Thymus (tissue), 14 donors: ENCODE measurements around the gene CCND2. TPM values are rescaled to one million over a fixed set of nuclear protein-coding genes. Genes with fewer than 3 reads are reported as not detected.

Source experiments
- DNase-seq, 9 donors: peaks; one replicate each; pipeline ENCODE4 v3.0.0-alpha.2; 2013; ENCODE audit warnings: low spot score in 9 of 9, low read depth in 6 of 9, missing footprints in 1 of 9
- H3K27ac ChIP-seq, 2 donors: one replicate each; pipeline ENCODE4 v1.5.1; 2013; ENCODE audit warnings: control low read depth in 1 of 2, low read depth in 1 of 2, low read length in 1 of 2, mild to moderate bottlenecking in 1 of 2, moderate library complexity in 1 of 2
- H3K27me3 ChIP-seq, 2 donors: one replicate each; pipeline ENCODE4 v1.5.1; 2013; ENCODE audit warnings: low read length in 1 of 2; ENCODE audit not compliant: control insufficient read depth in 2 of 2, insufficient read depth in 1 of 2
- H3K36me3 ChIP-seq, 2 donors: one replicate each; pipeline ENCODE4 v1.5.1; 2013; ENCODE audit warnings: low read length in 1 of 2, mild to moderate bottlenecking in 1 of 2, moderate library complexity in 1 of 2; ENCODE audit not compliant: control insufficient read depth in 2 of 2, insufficient read depth in 2 of 2
- H3K4me1 ChIP-seq, 2 donors: one replicate each; pipeline ENCODE4 v1.5.1; 2013; ENCODE audit warnings: low read length in 2 of 2; ENCODE audit not compliant: control insufficient read depth in 2 of 2, insufficient read depth in 2 of 2
- H3K4me3 ChIP-seq, 2 donors: one replicate each; pipeline ENCODE4 v1.5.1; 2013; ENCODE audit warnings: low read length in 2 of 2, control low read depth in 1 of 2, mild to moderate bottlenecking in 1 of 2
- H3K9me3 ChIP-seq, 2 donors: one replicate each; pipeline ENCODE4 v1.5.1; 2013; ENCODE audit warnings: low read length in 1 of 2, mild to moderate bottlenecking in 1 of 2; ENCODE audit not compliant: control insufficient read depth in 2 of 2, insufficient read depth in 1 of 2
- WGBS: extraction: QIAGEN DNeasy Blood & Tissue Kit; methylation state at CpG from one replicate; pipeline ENCODE4 v1.1.7; 2013; 5-methylcytosine and 5-hydroxymethylcytosine counted together
- long read RNA-seq, 10 donors: transcript quantifications; one replicate each; lab custom pipeline, GENCODE V29; 2026
- polyA plus RNA-seq: library from polyadenylated mRNA; stranded (reverse); fragments of 200-250 nt; gene quantifications from one replicate; pipeline ENCODE4 v1.2.3, GENCODE V29; 2013
- total RNA-seq: library from RNA; stranded (reverse); fragments of 120-200 nt; gene quantifications from one replicate; pipeline ENCODE4 v1.2.4, GENCODE V29; 2013
- donor health status: healthy.

CCND2 gene
- total RNA-seq, result 53.6 TPM
- polyA plus RNA-seq, result 16.0 TPM
- long read RNA-seq, donor 1, result 0 reads
- long read RNA-seq, donor 2, result 0 reads
- long read RNA-seq, donor 3, full-length matches to known transcripts, result 4 of 4 reads
- long read RNA-seq, donor 3, partial matches to known transcripts, result 0 of 4 reads
- long read RNA-seq, donor 3, other reads (novel, unspliced or antisense), result 0 of 4 reads
- long read RNA-seq, donor 4, full-length matches to known transcripts, result 5 of 5 reads
- long read RNA-seq, donor 4, partial matches to known transcripts, result 0 of 5 reads
- long read RNA-seq, donor 4, other reads (novel, unspliced or antisense), result 0 of 5 reads
- long read RNA-seq, donor 5, full-length matches to known transcripts, result 14 of 24 reads
- long read RNA-seq, donor 5, partial matches to known transcripts, result 10 of 24 reads
- long read RNA-seq, donor 5, other reads (novel, unspliced or antisense), result 0 of 24 reads
- long read RNA-seq, donor 6, full-length matches to known transcripts, result 4 of 4 reads
- long read RNA-seq, donor 6, partial matches to known transcripts, result 0 of 4 reads
- long read RNA-seq, donor 6, other reads (novel, unspliced or antisense), result 0 of 4 reads
- long read RNA-seq, donor 7, full-length matches to known transcripts, result 6 of 6 reads
- long read RNA-seq, donor 7, partial matches to known transcripts, result 0 of 6 reads
- long read RNA-seq, donor 7, other reads (novel, unspliced or antisense), result 0 of 6 reads
- long read RNA-seq, donor 8, full-length matches to known transcripts, result 8 of 8 reads
- long read RNA-seq, donor 8, partial matches to known transcripts, result 0 of 8 reads
- long read RNA-seq, donor 8, other reads (novel, unspliced or antisense), result 0 of 8 reads
- long read RNA-seq, donor 9, full-length matches to known transcripts, result 2 of 2 reads
- long read RNA-seq, donor 9, partial matches to known transcripts, result 0 of 2 reads
- long read RNA-seq, donor 9, other reads (novel, unspliced or antisense), result 0 of 2 reads
- long read RNA-seq, donor 10, full-length matches to known transcripts, result 1 of 1 reads
- long read RNA-seq, donor 10, partial matches to known transcripts, result 0 of 1 reads
- long read RNA-seq, donor 10, other reads (novel, unspliced or antisense), result 0 of 1 reads

DNA sequence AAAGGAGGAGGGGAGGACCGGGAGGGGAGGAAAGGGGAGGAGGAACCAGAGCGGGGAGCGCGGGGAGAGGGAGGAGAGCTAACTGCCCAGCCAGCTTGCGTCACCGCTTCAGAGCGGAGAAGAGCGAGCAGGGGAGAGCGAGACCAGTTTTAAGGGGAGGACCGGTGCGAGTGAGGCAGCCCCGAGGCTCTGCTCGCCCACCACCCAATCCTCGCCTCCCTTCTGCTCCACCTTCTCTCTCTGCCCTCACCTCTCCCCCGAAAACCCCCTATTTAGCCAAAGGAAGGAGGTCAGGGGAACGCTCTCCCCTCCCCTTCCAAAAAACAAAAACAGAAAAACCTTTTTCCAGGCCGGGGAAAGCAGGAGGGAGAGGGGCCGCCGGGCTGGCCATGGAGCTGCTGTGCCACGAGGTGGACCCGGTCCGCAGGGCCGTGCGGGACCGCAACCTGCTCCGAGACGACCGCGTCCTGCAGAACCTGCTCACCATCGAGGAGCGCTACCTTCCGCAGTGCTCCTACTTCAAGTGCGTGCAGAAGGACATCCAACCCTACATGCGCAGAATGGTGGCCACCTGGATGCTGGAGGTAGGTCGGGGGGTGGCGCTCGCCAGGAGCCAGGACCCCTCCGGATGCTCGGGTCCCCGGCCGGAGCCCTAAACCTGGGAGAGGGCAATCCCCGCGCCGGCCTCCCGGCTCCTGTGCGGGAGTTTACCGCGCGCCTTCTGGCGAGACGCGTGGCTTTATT, at the start of gene CCND2:
Gene CCND2, plus strand, starts transcription at position 111 of the 744 bp plus-strand sequence. Its CDS starts 279 bp downstream, at position 390.
- H3K27me3 ChIP-seq, result peaks cover 62 to 74% of the 10 kb centered on the region in 2 donors

DNA sequence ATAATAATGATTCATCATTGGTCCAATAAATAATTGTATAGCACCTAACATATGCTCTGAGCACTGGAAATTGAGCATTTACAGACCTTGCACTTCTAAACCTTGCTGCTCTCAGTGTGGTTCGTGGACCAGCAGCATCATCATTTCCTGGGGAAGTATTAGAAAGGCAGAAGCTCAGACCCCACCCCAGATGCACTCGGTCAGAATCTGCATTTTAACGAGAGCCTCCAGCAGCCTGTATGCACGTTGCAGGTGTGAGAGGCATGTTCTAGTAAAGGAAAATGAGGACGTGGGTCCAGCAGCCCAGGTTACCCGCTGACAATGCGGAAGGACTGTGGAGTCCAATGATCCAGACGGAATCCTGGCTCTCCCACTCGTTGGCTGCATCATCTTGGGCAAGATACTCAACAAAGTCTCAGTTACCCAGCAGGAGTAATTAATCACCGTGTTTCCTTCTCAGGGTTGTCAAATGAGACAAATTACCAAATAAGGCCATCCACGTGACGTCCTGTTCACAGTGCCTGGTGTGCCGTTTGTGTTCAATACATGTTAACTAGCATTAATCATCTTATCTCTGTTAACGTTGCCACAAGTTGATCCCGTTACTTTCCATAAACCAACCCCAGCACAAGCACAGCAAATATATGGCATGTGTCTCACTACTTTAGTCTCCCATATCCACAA, 49.2 kb upstream of the CCND2 start:
- Histone ChIP-seq H3K4me3 (no peak overlapping the region), H3K27ac (no peak overlapping the region), H3K4me1 (no peaks in the 10 kb centered on the region), H3K9me3 (no peaks in the 10 kb centered on the region), H3K36me3 (no peaks in the 10 kb centered on the region), H3K27me3 (no peaks in the 10 kb centered on the region)
- WGBS, result 60% methylated on average over 15 of the region's 15 CpGs
- no peak for DNase-seq

More for the DNA sequence above, at the start of gene CCND2:
- WGBS, result under 1% methylated on average over 52 of the region's 52 CpGs
- peak within 1 kb of the TSS; percentile 57 to 72 for H3K4me3 ChIP-seq
- H3K27ac ChIP-seq, result peak within 1 kb of the TSS; percentile 85 to 91
- peaks cover 0 to 12% of the 10 kb centered on the region in 2 donors for H3K36me3 ChIP-seq
- peak in 7 of 9 donors; percentile 37 to 76 (median 49) for DNase-seq
- peaks cover 30 to 75% of the 10 kb centered on the region in 2 donors for H3K4me1 ChIP-seq
- peaks cover 0 to 5% of the 10 kb centered on the region in 2 donors for H3K9me3 ChIP-seq

DNA sequence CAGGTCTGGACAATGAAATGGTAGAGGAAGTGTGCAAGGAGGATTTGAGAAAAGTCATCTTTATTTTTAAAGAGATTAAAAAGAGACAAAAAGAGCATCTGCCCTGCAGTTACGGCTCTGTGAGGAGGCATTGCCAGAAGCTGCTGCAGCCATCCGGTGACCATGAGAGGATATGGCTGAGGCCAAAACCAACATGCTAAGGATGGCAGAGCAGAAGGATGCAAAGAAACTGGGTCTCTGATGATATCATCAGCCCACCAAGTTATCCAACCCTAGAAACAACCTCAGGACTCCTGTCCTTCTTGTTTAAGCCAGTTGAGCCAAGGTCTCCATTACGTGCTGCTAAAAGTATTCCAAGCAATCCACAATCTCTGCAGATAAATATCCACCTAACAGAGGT, 48.0 kb upstream of the CCND2 start:
- H3K27me3 ChIP-seq, result no peaks in the 10 kb centered on the region
- H3K4me1 ChIP-seq, result no peaks in the 10 kb centered on the region
- 97% methylated on average over 3 of the region's 3 CpGs for WGBS
- H3K4me3 ChIP-seq, result no peak overlapping the region
- no peaks in the 10 kb centered on the region for H3K36me3 ChIP-seq
- no peak for DNase-seq
- no peak overlapping the region for H3K27ac ChIP-seq
- no peaks in the 10 kb centered on the region for H3K9me3 ChIP-seq

DNA sequence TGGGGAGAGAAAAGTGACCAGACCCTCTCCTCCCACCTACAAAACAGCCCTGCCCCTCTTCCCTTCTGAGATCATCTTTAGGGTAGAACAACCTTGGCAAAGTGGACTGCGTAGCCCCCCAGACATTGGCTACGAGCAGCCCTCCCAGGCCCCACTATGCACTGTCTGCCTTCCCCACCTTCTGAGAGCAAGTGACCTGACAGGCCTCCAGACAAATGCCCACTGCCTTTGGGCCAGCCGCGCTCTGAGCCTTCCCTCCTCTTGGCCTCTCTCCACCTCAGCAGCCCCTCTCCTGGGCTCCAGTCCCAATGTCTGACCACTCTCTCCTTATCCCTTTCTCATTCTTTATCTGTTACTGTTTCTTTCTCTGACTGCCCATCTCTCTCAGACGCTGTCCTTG, 46.5 kb upstream of the CCND2 start:
- H3K4me1 ChIP-seq, result no peaks in the 10 kb centered on the region
- 99% methylated on average over 5 of the region's 5 CpGs for WGBS
- H3K36me3 ChIP-seq, result no peaks in the 10 kb centered on the region
- H3K27me3 ChIP-seq, result no peaks in the 10 kb centered on the region
- H3K4me3 ChIP-seq, result no peak overlapping the region
- DNase-seq, result no peak
- no peak overlapping the region for H3K27ac ChIP-seq
- no peaks in the 10 kb centered on the region for H3K9me3 ChIP-seq

DNA sequence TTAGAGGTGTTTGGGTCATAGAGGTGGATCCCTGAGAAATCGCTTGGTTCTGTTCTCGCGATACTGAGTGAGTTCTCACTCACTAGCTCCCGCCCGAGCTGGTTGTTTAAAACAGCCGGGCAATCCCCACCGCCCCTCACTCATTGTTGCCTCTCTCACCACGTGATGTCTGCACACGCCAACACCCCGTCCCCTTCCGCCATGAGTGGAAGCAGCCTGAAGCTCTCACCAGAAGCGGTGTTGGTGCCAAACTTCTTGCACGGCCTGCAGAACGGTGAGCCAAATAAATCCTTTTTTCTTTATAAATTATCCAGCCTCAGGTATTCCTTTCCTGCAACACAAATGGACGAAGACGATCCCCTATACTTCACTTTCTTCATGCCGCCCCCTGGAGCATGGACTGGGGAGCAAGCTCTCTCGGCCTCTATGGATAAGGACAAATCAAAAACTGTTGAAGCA, 45.4 kb upstream of the CCND2 start:
- Histone ChIP-seq H3K4me1 (no peaks in the 10 kb centered on the region), H3K9me3 (no peaks in the 10 kb centered on the region), H3K36me3 (no peaks in the 10 kb centered on the region), H3K27me3 (no peaks in the 10 kb centered on the region), H3K4me3 (no peak overlapping the region), H3K27ac (no peak overlapping the region)
- no peak for DNase-seq
- 97% methylated on average over 18 of the region's 18 CpGs for WGBS

DNA sequence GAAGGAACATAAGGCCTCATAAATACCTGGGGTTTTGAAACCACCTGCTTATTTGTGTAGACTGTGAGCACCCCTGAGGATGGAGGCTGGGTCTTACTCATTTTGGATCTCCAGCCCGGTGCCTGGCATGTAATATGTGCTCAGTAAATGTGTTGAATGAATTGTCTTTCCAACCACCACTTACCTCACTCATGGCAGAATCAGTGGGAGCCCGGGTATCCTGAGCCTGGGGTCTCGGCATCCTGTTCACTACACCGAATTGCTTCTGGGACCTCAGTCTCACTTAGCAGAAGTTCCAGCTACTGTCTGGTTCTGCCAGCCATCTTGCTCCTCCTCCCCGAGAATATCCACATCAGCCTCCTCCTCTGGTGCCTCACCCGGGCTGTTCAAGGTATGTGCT, 43.0 kb upstream of the CCND2 start:
- no peaks in the 10 kb centered on the region for H3K9me3 ChIP-seq
- H3K4me3 ChIP-seq, result no peak overlapping the region
- DNase-seq, result no peak
- WGBS, result 80% methylated on average over 6 of the region's 6 CpGs
- no peaks in the 10 kb centered on the region for H3K4me1 ChIP-seq
- no peaks in the 10 kb centered on the region for H3K27me3 ChIP-seq
- H3K36me3 ChIP-seq, result no peaks in the 10 kb centered on the region
- no peak overlapping the region for H3K27ac ChIP-seq

DNA sequence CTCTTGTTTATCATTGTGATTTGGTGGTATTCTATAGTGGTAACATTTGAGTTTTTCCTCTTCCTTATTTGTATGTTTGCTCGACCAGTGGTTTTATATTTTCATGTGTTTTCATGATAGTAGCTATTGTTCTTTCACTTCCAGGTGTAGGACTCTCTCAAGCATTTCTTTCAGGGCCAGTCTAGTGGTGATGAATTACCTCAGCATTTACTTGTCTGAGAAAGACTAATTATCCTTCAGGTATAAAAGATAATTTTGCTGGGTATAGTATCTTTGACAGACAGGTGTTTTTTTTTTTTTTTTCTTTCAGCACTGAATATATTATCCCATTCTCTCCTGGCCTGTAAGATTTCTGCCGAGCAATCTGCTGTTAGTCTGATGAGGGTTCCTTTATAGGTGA, 35.0 kb upstream of the CCND2 start:
- Histone ChIP-seq H3K4me3 (no peak overlapping the region), H3K4me1 (peaks cover 0 to 6% of the 10 kb centered on the region in 2 donors), H3K27me3 (no peaks in the 10 kb centered on the region), H3K36me3 (no peaks in the 10 kb centered on the region), H3K27ac (no peak overlapping the region), H3K9me3 (peaks cover 0 to 4% of the 10 kb centered on the region in 2 donors)
- no peak for DNase-seq
- 93% methylated on average over 2 of the region's 2 CpGs for WGBS

DNA sequence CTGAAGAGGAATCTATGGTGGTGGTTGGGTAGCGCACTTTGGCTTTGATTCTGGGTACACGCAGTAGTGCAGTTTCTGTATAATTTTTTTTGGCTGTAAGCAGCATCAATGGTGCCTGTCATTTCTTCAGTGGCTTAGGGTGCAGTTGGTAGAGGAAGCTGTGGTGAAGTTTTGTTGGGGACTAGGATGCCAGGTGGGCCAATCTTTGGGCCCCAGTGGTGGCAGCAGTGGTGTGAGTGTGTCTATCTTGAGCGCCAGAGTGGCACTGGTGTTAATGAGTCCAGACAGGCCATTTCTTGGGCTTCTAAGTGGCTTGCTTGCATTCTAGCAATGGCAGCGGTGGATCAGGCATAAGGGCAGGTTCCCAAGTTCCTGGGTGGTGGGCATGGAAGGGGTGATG, 33.8 kb upstream of the CCND2 start:
- DNase-seq, result no peak
- no peaks in the 10 kb centered on the region for H3K36me3 ChIP-seq
- H3K9me3 ChIP-seq, result peaks cover 0 to 4% of the 10 kb centered on the region in 2 donors
- no peak overlapping the region for H3K4me3 ChIP-seq
- 38% methylated on average over 4 of the region's 4 CpGs for WGBS
- H3K27ac ChIP-seq, result no peak overlapping the region
- H3K27me3 ChIP-seq, result no peaks in the 10 kb centered on the region
- H3K4me1 ChIP-seq, result peaks cover 0 to 7% of the 10 kb centered on the region in 2 donors
